ENCODE data around the gene INTS2.
"Not testable (repeated sequence)": the region's sequence is repeated elsewhere in the genome, so short reads cannot be mapped to it uniquely, and the experiment has no call there.

INTS2 gene

GRCh38 chr17:61846761-61847375, 80.9 kb downstream of the INTS2 start:
- no peak for DNase-seq

- DNase-seq, result no peak
These were observed 81.7 kb downstream of the INTS2 start for GRCh38 chr17:61846088-61846487.

- no peak for DNase-seq
These were observed 84.3 kb downstream of the INTS2 start for GRCh38 chr17:61843435-61843834.

- DNase-seq, result no peak
These were observed 84.9 kb downstream of the INTS2 start for GRCh38 chr17:61842899-61843298.

- DNase-seq, result no peak
These were observed 88.4 kb downstream of the INTS2 start for GRCh38 chr17:61839300-61839786.

GRCh38 chr17:61837175-61838051, 90.4 kb downstream of the INTS2 start:
- peak; percentile 38 for DNase-seq

- DNase-seq, result no peak
These were observed 91.3 kb downstream of the INTS2 start for GRCh38 chr17:61836266-61837174.

- DNase-seq, result no peak
These were observed 92.2 kb downstream of the INTS2 start for GRCh38 chr17:61835606-61836005.

- DNase-seq, result no peak
These were observed 93.2 kb downstream of the INTS2 start for GRCh38 chr17:61834610-61835009.

- no peak for DNase-seq
These were observed 94.1 kb downstream of the INTS2 start for GRCh38 chr17:61833536-61834193.

GRCh38 chr17:61832463-61832862, 95.3 kb downstream of the INTS2 start:
- no peak for DNase-seq

GRCh38 chr17:61831099-61831498, 96.7 kb downstream of the INTS2 start:
- no peak for DNase-seq

GRCh38 chr17:61828694-61829093, 99.1 kb downstream of the INTS2 start:
- no peak for DNase-seq

GRCh38 chr17:61827649-61828395, 100.0 kb downstream of the INTS2 start:
- no peak for DNase-seq

GRCh38 chr17:61826866-61827265, 100.9 kb downstream of the INTS2 start:
- not testable (repeated sequence) for DNase-seq

- not testable (repeated sequence) for DNase-seq
These were observed 101.6 kb downstream of the INTS2 start for GRCh38 chr17:61826198-61826597.

- DNase-seq, result no peak
These were observed 102.2 kb downstream of the INTS2 start for GRCh38 chr17:61825448-61826137.

GRCh38 chr17:61822326-61823285, 105.2 kb downstream of the INTS2 start:
- DNase-seq, result no peak

- DNase-seq, result no peak
These were observed 106.1 kb downstream of the INTS2 start for GRCh38 chr17:61821655-61822054.

GRCh38 chr17:61819265-61819664, 108.5 kb downstream of the INTS2 start:
- not testable (repeated sequence) for DNase-seq

Data from T-helper 9 cell (primary cell).